GM21529 (cell line): ENCODE measurements around the gene RASSF7.

ENCODE experiments used
- ATAC-seq: cut with Tn5 transposase; IDR thresholded peaks from one replicate; pipeline ENCODE4 v1.9.1; 2021; ENCODE audit not compliant: unreplicated experiment

RASSF7 gene

GRCh38 chr11:579830-580601 is 19.2 kb downstream of the RASSF7 start:
- no peak for ATAC-seq

- ATAC-seq: no peak
These were observed 20.6 kb downstream of the RASSF7 start for GRCh38 chr11:581342-581741.

GRCh38 chr11:581752-582151 is 21.0 kb downstream of the RASSF7 start:
- no peak for ATAC-seq

- ATAC-seq: no peak
These were observed 23.5 kb downstream of the RASSF7 start for GRCh38 chr11:584287-584686.

- ATAC-seq: no peak
These were observed 25.9 kb downstream of the RASSF7 start for GRCh38 chr11:586376-587316.

- ATAC-seq: no peak
These were observed 26.8 kb downstream of the RASSF7 start for GRCh38 chr11:587546-587945.

- ATAC-seq: no peak
These were observed 27.2 kb downstream of the RASSF7 start for GRCh38 chr11:587978-588380.

- ATAC-seq: no peak
These were observed 29.0 kb downstream of the RASSF7 start for GRCh38 chr11:589798-590197.

GRCh38 chr11:590997-591396 is 30.2 kb downstream of the RASSF7 start:
- no peak for ATAC-seq

GRCh38 chr11:592501-592900 is 31.7 kb downstream of the RASSF7 start:
- no peak for ATAC-seq

- no peak for ATAC-seq
These were observed 32.1 kb downstream of the RASSF7 start for GRCh38 chr11:592918-593317.

GRCh38 chr11:593347-593746 is 32.6 kb downstream of the RASSF7 start:
- ATAC-seq: no peak

GRCh38 chr11:595400-595799 is 34.6 kb downstream of the RASSF7 start:
- no peak for ATAC-seq

- no peak for ATAC-seq
These were observed 35.6 kb downstream of the RASSF7 start for GRCh38 chr11:596374-596773.

- no peak for ATAC-seq
These were observed 36.5 kb downstream of the RASSF7 start for GRCh38 chr11:597166-597725.

GRCh38 chr11:598005-598680 is 37.4 kb downstream of the RASSF7 start:
- ATAC-seq: no peak

- no peak for ATAC-seq
These were observed 40.9 kb downstream of the RASSF7 start for GRCh38 chr11:601573-602245.

- ATAC-seq: no peak
These were observed 42.4 kb downstream of the RASSF7 start for GRCh38 chr11:603154-603553.

GRCh38 chr11:605286-606129 is 44.7 kb downstream of the RASSF7 start:
- no peak for ATAC-seq

- ATAC-seq: no peak
These were observed 45.5 kb downstream of the RASSF7 start for GRCh38 chr11:606245-606644.
